ENCODE measurements around the gene PAK4.

The PAK4 gene

GRCh38 chr19:39177736-39178135 is 52.1 kb downstream of the PAK4 start:
- no peak overlapping the region for H3K4me3 ChIP-seq (ENCODE audit: low read depth, low read length)
- no peak for TF ChIP-seq CTCF (IDR thresholded peaks at IDR 0.05; ENCODE audit: insufficient read depth, low read depth, low read length, missing control alignments)
- no peak for DNase-seq (ENCODE audit: low read depth)

GRCh38 chr19:39178296-39179006 is 52.9 kb downstream of the PAK4 start:
- no peak for DNase-seq (ENCODE audit: low read depth)
- no peak for TF ChIP-seq CTCF (IDR thresholded peaks at IDR 0.05; ENCODE audit: insufficient read depth, low read depth, low read length, missing control alignments)
- no peak overlapping the region for H3K4me3 ChIP-seq (ENCODE audit: low read depth, low read length)

- no peak overlapping the region for H3K4me3 ChIP-seq (ENCODE audit: low read depth, low read length)
- TF ChIP-seq CTCF (IDR thresholded peaks at IDR 0.05; ENCODE audit: insufficient read depth, low read depth, low read length, missing control alignments) = no peak
- DNase-seq (ENCODE audit: low read depth) = no peak
These were observed 54.2 kb downstream of the PAK4 start for GRCh38 chr19:39179754-39180153.

- no peak for TF ChIP-seq CTCF (IDR thresholded peaks at IDR 0.05; ENCODE audit: insufficient read depth, low read depth, low read length, missing control alignments)
These were observed 55.2 kb downstream of the PAK4 start for GRCh38 chr19:39180749-39181148.

GRCh38 chr19:39181500-39182173 is 56.1 kb downstream of the PAK4 start:
- H3K4me3 ChIP-seq (ENCODE audit: low read depth, low read length) = no peak overlapping the region
- no peak for DNase-seq (ENCODE audit: low read depth)
- TF ChIP-seq CTCF (IDR thresholded peaks at IDR 0.05; ENCODE audit: insufficient read depth, low read depth, low read length, missing control alignments) = no peak

More at GRCh38 chr19:39180749-39181148, 55.2 kb downstream of the PAK4 start:
- H3K4me3 ChIP-seq (ENCODE audit: low read depth, low read length) = no peak overlapping the region
- no peak for DNase-seq (ENCODE audit: low read depth)

- TF ChIP-seq CTCF (IDR thresholded peaks at IDR 0.05; ENCODE audit: insufficient read depth, low read depth, low read length, missing control alignments) = no peak
- no peak for DNase-seq (ENCODE audit: low read depth)
- no peak overlapping the region for H3K4me3 ChIP-seq (ENCODE audit: low read depth, low read length)
These were observed 56.6 kb downstream of the PAK4 start for GRCh38 chr19:39182174-39182505.

Data from GM12865 (cell line).